CD4-positive, alpha-beta T cell treated with Interleukin-4 for 1 hour (primary cell): ENCODE data around the gene NELL1.
"Not testable (repeated sequence)": the region's sequence is repeated elsewhere in the genome, so short reads cannot be mapped to it uniquely, and the experiment has no call there.

Experiments used
- DNase-seq, 2 donors: peaks; one replicate each; pipeline ENCODE4 v3.0.0-alpha.2; 2020 to 2022

The NELL1 gene

GRCh38 chr11:20771681-20772080, 102.3 kb downstream of the NELL1 start:
- DNase-seq, result no peak

- no peak for DNase-seq
Measured at GRCh38 chr11:20775331-20775730, 105.9 kb downstream of the NELL1 start.

- DNase-seq, result no peak
Measured at GRCh38 chr11:20782775-20783174, 113.4 kb downstream of the NELL1 start.

- no peak for DNase-seq
Measured at GRCh38 chr11:20783220-20783619, 113.8 kb downstream of the NELL1 start.

GRCh38 chr11:20790622-20791021, 121.2 kb downstream of the NELL1 start:
- no peak for DNase-seq

- DNase-seq, result no peak
Measured at GRCh38 chr11:20795005-20795404, 125.6 kb downstream of the NELL1 start.

- DNase-seq, result no peak
Measured at GRCh38 chr11:20808328-20808727, 138.9 kb downstream of the NELL1 start.

GRCh38 chr11:20821046-20821445, 151.7 kb downstream of the NELL1 start:
- no peak for DNase-seq

- no peak for DNase-seq
Measured at GRCh38 chr11:20821470-20821869, 152.1 kb downstream of the NELL1 start.

GRCh38 chr11:20824773-20825172, 155.4 kb downstream of the NELL1 start:
- DNase-seq, result no peak

GRCh38 chr11:20835561-20835960, 166.2 kb downstream of the NELL1 start:
- DNase-seq, result no peak

- DNase-seq, result no peak
Measured at GRCh38 chr11:20839231-20839630, 169.8 kb downstream of the NELL1 start.

- no peak for DNase-seq
Measured at GRCh38 chr11:20840341-20840740, 171.0 kb downstream of the NELL1 start.

- no peak for DNase-seq
Measured at GRCh38 chr11:20844216-20844615, 174.8 kb downstream of the NELL1 start.

GRCh38 chr11:20844630-20845029, 175.2 kb downstream of the NELL1 start:
- DNase-seq, result no peak

- no peak for DNase-seq
Measured at GRCh38 chr11:20854215-20854955, 185.0 kb downstream of the NELL1 start.

GRCh38 chr11:20861322-20861721, 191.9 kb downstream of the NELL1 start:
- no peak for DNase-seq

- DNase-seq, result not testable (repeated sequence)
Measured at GRCh38 chr11:20862263-20862662, 192.9 kb downstream of the NELL1 start.

- no peak for DNase-seq
Measured at GRCh38 chr11:20864628-20865027, 195.2 kb downstream of the NELL1 start.

- no peak for DNase-seq
Measured at GRCh38 chr11:20865161-20865560, 195.8 kb downstream of the NELL1 start.

GRCh38 chr11:20869123-20869522, 199.7 kb downstream of the NELL1 start:
- DNase-seq, result no peak

GRCh38 chr11:20873054-20873453, 203.7 kb downstream of the NELL1 start:
- no peak for DNase-seq

- no peak for DNase-seq
Measured at GRCh38 chr11:20874358-20874757, 205.0 kb downstream of the NELL1 start.

- no peak for DNase-seq
Measured at GRCh38 chr11:20875889-20876288, 206.5 kb downstream of the NELL1 start.

GRCh38 chr11:20876738-20877137, 207.4 kb downstream of the NELL1 start:
- DNase-seq, result no peak
